Endometrial microvascular endothelial cells (primary cell): ENCODE data around the gene KLHL17. TPM values are rescaled to one million over a fixed set of nuclear protein-coding genes. Genes with fewer than 3 reads are reported as not detected.
"Not testable (repeated sequence)": the region's sequence is repeated elsewhere in the genome, so short reads cannot be mapped to it uniquely, and the experiment has no call there.

Source experiments
- in situ Hi-C: cut with HindIII; loops from 2 replicates; pipeline ENCODE4 v1.10.0; 2017; ENCODE audit warnings: low sequenced_read_pairs, low pct_unique_long_range_greater_than_20kb; ENCODE audit errors: inconsistent ontology term
- total RNA-seq: library from RNA; depleted of rRNA; stranded (reverse); fragments of >200 nt; gene quantifications from one replicate; pipeline ENCODE4 v1.2.3, GENCODE V29; 2015; ENCODE audit errors: inconsistent ontology term

KLHL17 gene
- total RNA-seq, 1 donor from 2014 or later, result 6.1 TPM

- in situ Hi-C loops, result no loop called here
Observed at GRCh38 chr1:973459-974292, 13.3 kb downstream of the KLHL17 start.

GRCh38 chr1:974293-974640 lies 13.9 kb downstream of the KLHL17 start:
- in situ Hi-C loops, result no loop called here

GRCh38 chr1:974687-975328 lies 14.4 kb downstream of the KLHL17 start:
- in situ Hi-C loops, result no loop called here

GRCh38 chr1:975365-975764 lies 15.0 kb downstream of the KLHL17 start:
- in situ Hi-C loops, result no loop called here

GRCh38 chr1:975896-976683 lies 15.7 kb downstream of the KLHL17 start:
- in situ Hi-C loops, result no loop called here

GRCh38 chr1:976791-977190 lies 16.4 kb downstream of the KLHL17 start:
- in situ Hi-C loops, result not testable (repeated sequence)

GRCh38 chr1:978069-978834 lies 17.9 kb downstream of the KLHL17 start:
- in situ Hi-C loops, result no loop called here

- in situ Hi-C loops, result no loop called here
Observed at GRCh38 chr1:978835-979743, 18.7 kb downstream of the KLHL17 start.

GRCh38 chr1:979744-980072 lies 19.3 kb downstream of the KLHL17 start:
- in situ Hi-C loops, result no loop called here

- in situ Hi-C loops, result no loop called here
Observed at GRCh38 chr1:980137-980571, 19.8 kb downstream of the KLHL17 start.

- in situ Hi-C loops, result no loop called here
Observed at GRCh38 chr1:980602-981395, 20.4 kb downstream of the KLHL17 start.

- in situ Hi-C loops, result no loop called here
Observed at GRCh38 chr1:981491-981954, 21.1 kb downstream of the KLHL17 start.

- in situ Hi-C loops, result no loop called here
Observed at GRCh38 chr1:981955-982558, 21.7 kb downstream of the KLHL17 start, which contains the start of gene PERM1. Gene PERM1 (minus strand): TSS chr1:982093. CDS start chr1:981029, 1,064 bp downstream.

GRCh38 chr1:982765-983436 lies 22.5 kb downstream of the KLHL17 start:
- in situ Hi-C loops, result no loop called here

- in situ Hi-C loops, result no loop called here
Observed at GRCh38 chr1:983798-984475, 23.6 kb downstream of the KLHL17 start.

GRCh38 chr1:984476-984814 lies 24.1 kb downstream of the KLHL17 start:
- in situ Hi-C loops, result no loop called here
